ENCODE measurements around the gene NRP2.

NRP2 gene

GRCh38 chr2:205725059-205725458 is 42.8 kb downstream of the NRP2 start:
- H3K4me3 ChIP-seq (ENCODE audit: low read depth, low read length): no peak overlapping the region
- TF ChIP-seq, protein P1, sequence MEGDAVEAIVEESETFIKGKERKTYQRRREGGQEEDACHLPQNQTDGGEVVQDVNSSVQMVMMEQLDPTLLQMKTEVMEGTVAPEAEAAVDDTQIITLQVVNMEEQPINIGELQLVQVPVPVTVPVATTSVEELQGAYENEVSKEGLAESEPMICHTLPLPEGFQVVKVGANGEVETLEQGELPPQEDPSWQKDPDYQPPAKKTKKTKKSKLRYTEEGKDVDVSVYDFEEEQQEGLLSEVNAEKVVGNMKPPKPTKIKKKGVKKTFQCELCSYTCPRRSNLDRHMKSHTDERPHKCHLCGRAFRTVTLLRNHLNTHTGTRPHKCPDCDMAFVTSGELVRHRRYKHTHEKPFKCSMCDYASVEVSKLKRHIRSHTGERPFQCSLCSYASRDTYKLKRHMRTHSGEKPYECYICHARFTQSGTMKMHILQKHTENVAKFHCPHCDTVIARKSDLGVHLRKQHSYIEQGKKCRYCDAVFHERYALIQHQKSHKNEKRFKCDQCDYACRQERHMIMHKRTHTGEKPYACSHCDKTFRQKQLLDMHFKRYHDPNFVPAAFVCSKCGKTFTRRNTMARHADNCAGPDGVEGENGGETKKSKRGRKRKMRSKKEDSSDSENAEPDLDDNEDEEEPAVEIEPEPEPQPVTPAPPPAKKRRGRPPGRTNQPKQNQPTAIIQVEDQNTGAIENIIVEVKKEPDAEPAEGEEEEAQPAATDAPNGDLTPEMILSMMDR (IDR thresholded peaks at IDR 0.05; ENCODE audit: low read depth, low read length, missing control alignments): no peak
- DNase-seq (ENCODE audit: low read depth): no peak
- in situ Hi-C loops (cut with HindIII; ENCODE audit: low sequenced_read_pairs): no loop called here

GRCh38 chr2:205726506-205726905 is 44.2 kb downstream of the NRP2 start:
- in situ Hi-C loops (cut with HindIII; ENCODE audit: low sequenced_read_pairs): no loop called here
- no peak overlapping the region for H3K4me3 ChIP-seq (ENCODE audit: low read depth, low read length)
- DNase-seq (ENCODE audit: low read depth): no peak
- TF ChIP-seq, protein P1 (IDR thresholded peaks at IDR 0.05; ENCODE audit: low read depth, low read length, missing control alignments): no peak

DNA sequence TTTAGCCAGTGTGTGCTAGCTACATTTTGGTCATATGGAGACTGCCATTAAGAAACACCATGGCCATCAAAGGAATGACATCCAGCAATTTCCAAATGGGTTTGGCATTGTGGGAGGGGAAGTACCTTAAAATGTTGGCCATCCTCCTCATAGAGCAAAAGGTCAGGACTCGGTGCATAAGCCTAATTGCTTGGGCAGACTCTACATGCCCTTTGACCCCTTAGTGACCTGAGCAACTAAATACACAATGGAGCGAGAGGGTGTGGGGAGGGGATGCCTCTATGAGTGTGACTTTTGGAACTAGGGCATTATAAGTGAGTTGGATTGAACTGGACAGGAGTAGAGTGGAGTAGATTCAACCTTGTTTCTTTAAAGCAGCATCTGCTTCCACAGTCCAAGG is 44.9 kb downstream of the NRP2 start:
- H3K4me3 ChIP-seq (ENCODE audit: low read depth, low read length): no peak overlapping the region
- DNase-seq (ENCODE audit: low read depth): no peak
- TF ChIP-seq, protein P1 (IDR thresholded peaks at IDR 0.05; ENCODE audit: low read depth, low read length, missing control alignments): no peak
- in situ Hi-C loops (cut with HindIII; ENCODE audit: low sequenced_read_pairs): no loop called here

DNA sequence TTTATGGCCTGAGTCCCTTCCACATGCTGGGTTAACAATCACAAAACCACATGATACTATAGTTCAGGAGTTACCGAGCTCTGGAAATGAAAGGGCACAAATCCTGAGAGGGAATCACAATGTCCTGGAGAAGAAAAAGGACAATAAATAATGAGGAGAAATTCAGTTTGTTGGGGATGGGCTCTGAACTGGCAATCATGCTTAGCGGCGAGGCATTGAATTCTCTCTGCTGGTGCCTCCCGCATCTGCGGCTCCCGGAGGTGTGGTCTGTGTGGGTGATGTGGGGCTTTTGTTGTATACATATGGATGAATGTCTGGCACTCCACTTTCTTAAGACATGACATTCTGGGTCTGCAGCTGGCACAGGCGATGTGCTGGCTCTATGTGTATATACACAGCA is 46.1 kb downstream of the NRP2 start:
- no peak for DNase-seq (ENCODE audit: low read depth)
- TF ChIP-seq, protein P1 (IDR thresholded peaks at IDR 0.05; ENCODE audit: low read depth, low read length, missing control alignments): no peak
- in situ Hi-C loops (cut with HindIII; ENCODE audit: low sequenced_read_pairs): no loop called here

DNA sequence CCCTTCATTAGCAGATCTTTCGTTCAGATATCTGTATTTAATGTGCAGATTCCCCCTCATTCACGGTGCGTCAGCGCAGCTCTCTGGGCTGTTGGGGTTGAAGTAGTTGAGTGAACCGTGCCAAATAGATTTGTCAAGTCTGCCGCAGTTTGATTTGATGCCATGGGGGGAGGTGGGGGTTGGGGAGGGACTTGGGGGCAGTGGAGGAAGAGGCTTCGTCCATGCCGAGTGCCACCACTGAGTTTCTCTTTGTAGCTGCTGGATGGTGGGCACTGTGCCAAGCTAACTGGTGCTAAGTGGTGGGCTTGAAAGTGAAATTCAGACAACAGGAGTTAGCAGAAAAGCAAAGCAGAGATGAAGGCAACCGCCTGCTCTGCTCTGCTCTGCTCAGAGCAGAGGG is 47.9 kb downstream of the NRP2 start:
- H3K4me3 ChIP-seq (ENCODE audit: low read depth, low read length): no peak overlapping the region
- no peak for DNase-seq (ENCODE audit: low read depth)
- in situ Hi-C loops (cut with HindIII; ENCODE audit: low sequenced_read_pairs): loop anchor here (5.0 kb wide), 1 partner anchor 72 kb away; no protein-coding TSS in a partner anchor
- TF ChIP-seq, protein P1 (IDR thresholded peaks at IDR 0.05; ENCODE audit: low read depth, low read length, missing control alignments): no peak

More for the DNA sequence above, 46.1 kb downstream of the NRP2 start:
- H3K4me3 ChIP-seq (ENCODE audit: low read depth, low read length): no peak overlapping the region

DNA sequence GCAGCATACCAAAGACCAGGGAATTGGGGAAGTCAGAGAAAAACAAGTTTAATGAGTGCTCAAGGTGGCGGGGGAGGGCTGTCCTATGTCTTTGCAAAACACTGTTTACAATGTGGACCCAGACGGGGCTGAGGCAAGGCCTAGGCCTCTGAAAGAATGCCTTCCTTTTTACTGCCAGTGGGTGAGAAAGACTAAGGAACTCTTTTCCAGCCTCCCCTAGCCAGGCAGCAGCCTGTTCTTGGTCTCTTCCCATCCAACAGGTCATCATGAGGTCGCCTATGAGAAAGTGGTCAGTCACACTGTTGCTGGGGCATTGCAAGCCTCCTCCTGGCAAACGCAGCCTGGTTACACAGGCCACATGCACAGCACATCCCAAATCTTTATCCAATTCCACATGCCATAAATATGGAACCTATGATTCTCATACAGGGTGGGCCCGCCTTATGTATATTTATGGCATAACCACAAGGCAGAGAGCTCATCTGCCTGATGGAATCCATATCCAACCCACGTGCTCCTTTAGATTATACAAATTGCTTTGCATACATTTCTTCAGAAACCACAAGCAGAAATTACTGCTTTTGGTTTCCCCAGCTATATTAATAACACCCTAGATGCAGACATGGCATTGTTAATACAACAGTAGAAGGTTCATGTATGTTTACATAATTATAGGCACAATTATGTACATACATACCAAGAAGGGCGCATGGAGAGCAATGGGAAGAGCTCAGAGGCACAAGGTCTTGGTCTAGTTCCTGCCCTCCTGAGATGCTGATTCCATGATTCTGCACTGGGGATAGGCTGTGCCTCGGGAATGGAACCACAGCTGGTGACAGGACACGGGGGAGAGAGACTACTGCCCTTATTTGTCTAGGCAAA is 48.6 kb downstream of the NRP2 start:
- in situ Hi-C loops (cut with HindIII; ENCODE audit: low sequenced_read_pairs): loop anchor here (5.0 kb wide), 1 partner anchor 71 kb away; no protein-coding TSS in a partner anchor

More for the DNA sequence above, 48.6 kb downstream of the NRP2 start:
- no peak for DNase-seq (ENCODE audit: low read depth)
- TF ChIP-seq, protein P1 (IDR thresholded peaks at IDR 0.05; ENCODE audit: low read depth, low read length, missing control alignments): no peak
- no peak overlapping the region for H3K4me3 ChIP-seq (ENCODE audit: low read depth, low read length)
